Esophagus muscularis mucosa (tissue), 4 donors: Measurements from ENCODE around the gene AASDH. TPM values are rescaled to one million over a fixed set of nuclear protein-coding genes. Genes with fewer than 3 reads are reported as not detected.

Experiments used
- DNase-seq: peaks from one replicate; pipeline ENCODE4 v3.0.0-alpha.2; 2017; ENCODE audit errors: extremely low spot score
- H3K27ac ChIP-seq, 4 donors: fragments of 200-600 bp; sonication (generic); replicated peaks in 1 of 4; 1 replicate in 3 of 4; 2 replicates in 1 of 4; pipeline ENCODE4 v1.5.1; 2016 to 2019; ENCODE audit warnings: mild to moderate bottlenecking in 1 of 4
- H3K27me3 ChIP-seq, 4 donors: fragments of 200-600 bp; sonication (generic); one replicate each; pipeline versions ENCODE4 v1.5.1 to v1.6.0; 2016 to 2019
- H3K36me3 ChIP-seq, 4 donors: fragments of 200-600 bp; sonication (generic); one replicate each; pipeline ENCODE4 v1.5.1; 2016 to 2019
- H3K4me1 ChIP-seq, 4 donors: fragments of 200-600 bp; sonication (generic); one replicate each; pipeline ENCODE4 v1.5.1; 2016 to 2019
- H3K4me3 ChIP-seq, 4 donors: fragments of 200-600 bp; sonication (generic); 1 replicate in 2 of 4; 2 replicates in 2 of 4; pipeline ENCODE4 v1.5.1; 2016 to 2019; ENCODE audit warnings: mild to moderate bottlenecking in 4 of 4, moderate library complexity in 1 of 4
- H3K9me3 ChIP-seq, 4 donors: fragments of 200-600 bp; sonication (generic); 1 replicate in 3 of 4; 2 replicates in 1 of 4; pipeline ENCODE4 v1.5.1; 2016 to 2019
- CTCF ChIP-seq, 3 experiments: fragments of 200-600 bp in 2 of 3; fragments of 450-650 bp in 1 of 3; sonication (generic) in 2 of 3; IDR thresholded peaks; one replicate each; pipeline ENCODE4 v1.5.1; 2017 to 2019; ENCODE audit warnings: antibody characterized with exemption in 3 of 3, mild to moderate bottlenecking in 2 of 3, moderate library complexity in 1 of 3
- EP300 ChIP-seq: sonication (generic); formaldehyde crosslinking; IDR thresholded peaks from one replicate; pipeline ENCODE4 v1.6.1; 2017; ENCODE audit warnings: antibody characterized with exemption
- POLR2A ChIP-seq: fragments of 450-650 bp; IDR thresholded peaks from one replicate; pipeline ENCODE4 v1.6.1; 2017; ENCODE audit warnings: antibody characterized with exemption, moderate library complexity, mild to moderate bottlenecking, low read depth
- POLR2AphosphoS5 ChIP-seq, 2 donors: sonication (generic); formaldehyde crosslinking; IDR thresholded peaks; one replicate each; pipeline ENCODE4 v1.6.1; 2017; ENCODE audit warnings: antibody characterized with exemption in 2 of 2
- WGBS: methylation state at CpG from one replicate; pipeline ENCODE4 v1.1.5; 2018; 5-methylcytosine and 5-hydroxymethylcytosine counted together
- intact Hi-C: fragments of 100-400 bp; cut with DNase I; formaldehyde crosslinking; loops from one replicate; pipeline ENCODE4 v1.15.1; 2023
- total RNA-seq, 4 donors: library from RNA; depleted of rRNA; stranded (reverse); fragments of >200 nt; gene quantifications; one replicate each; pipeline versions ENCODE4 v1.1.0 to v1.2.1, GENCODE V29; 2016

Gene AASDH
- total RNA-seq, 4 donors from 2014 or later, result 5.2 to 9.3 (median 6.3) TPM

GRCh38 chr4:56317749-56318148, 69.5 kb downstream of the AASDH start:
- H3K36me3 ChIP-seq, result no peaks in the 10 kb centered on the region
- no peaks in the 10 kb centered on the region for H3K27me3 ChIP-seq
- H3K4me1 ChIP-seq, result no peaks in the 10 kb centered on the region
- TF ChIP-seq EP300 (no peak), POLR2A (no peak), CTCF (IDR thresholded peaks at IDR 0.05) (no peak), POLR2AphosphoS5 (IDR thresholded peaks at IDR 0.05) (no peak)
- intact Hi-C loops, result no loop called here
- H3K9me3 ChIP-seq, result no peaks in the 10 kb centered on the region
- DNase-seq, result no peak
- H3K4me3 ChIP-seq, result no peak overlapping the region
- H3K27ac ChIP-seq, result no peak overlapping the region

GRCh38 chr4:56316011-56316650, 71.2 kb downstream of the AASDH start:
- H3K27ac ChIP-seq, result no peak overlapping the region
- no peaks in the 10 kb centered on the region for H3K27me3 ChIP-seq
- TF ChIP-seq EP300, result no peak
- TF ChIP-seq CTCF (IDR thresholded peaks at IDR 0.05), result no peak
- no peak for TF ChIP-seq POLR2A
- no peak for TF ChIP-seq POLR2AphosphoS5 (IDR thresholded peaks at IDR 0.05)
- no peak overlapping the region for H3K4me3 ChIP-seq
- 95% methylated on average over 29 of the region's 29 CpGs for WGBS
- no peaks in the 10 kb centered on the region for H3K4me1 ChIP-seq
- no peaks in the 10 kb centered on the region for H3K9me3 ChIP-seq
- no peaks in the 10 kb centered on the region for H3K36me3 ChIP-seq
- peak; percentile 26 for DNase-seq
- intact Hi-C loops, result no loop called here

- no peaks in the 10 kb centered on the region for H3K27me3 ChIP-seq
- WGBS, result 95% methylated on average over 24 of the region's 24 CpGs
- no peaks in the 10 kb centered on the region for H3K9me3 ChIP-seq
- H3K4me1 ChIP-seq, result no peaks in the 10 kb centered on the region
- TF ChIP-seq EP300 (no peak), CTCF (IDR thresholded peaks at IDR 0.05) (no peak), POLR2AphosphoS5 (IDR thresholded peaks at IDR 0.05) (no peak), POLR2A (no peak)
- H3K36me3 ChIP-seq, result no peaks in the 10 kb centered on the region
- DNase-seq, result peak; percentile 60
- H3K27ac ChIP-seq, result no peak overlapping the region
- intact Hi-C loops, result no loop called here
- H3K4me3 ChIP-seq, result no peak overlapping the region
Measured at GRCh38 chr4:56315543-56315942, 71.7 kb downstream of the AASDH start.

GRCh38 chr4:56315041-56315440, 72.2 kb downstream of the AASDH start:
- 100% methylated on average over 15 of the region's 29 CpGs for WGBS
- intact Hi-C loops, result no loop called here
- H3K27me3 ChIP-seq, result no peaks in the 10 kb centered on the region
- H3K27ac ChIP-seq, result no peak overlapping the region
- H3K4me1 ChIP-seq, result no peaks in the 10 kb centered on the region
- H3K9me3 ChIP-seq, result no peaks in the 10 kb centered on the region
- no peak overlapping the region for H3K4me3 ChIP-seq
- DNase-seq, result no peak
- no peak for TF ChIP-seq POLR2AphosphoS5 (IDR thresholded peaks at IDR 0.05)
- no peak for TF ChIP-seq EP300
- TF ChIP-seq CTCF (IDR thresholded peaks at IDR 0.05), result no peak
- no peak for TF ChIP-seq POLR2A
- no peaks in the 10 kb centered on the region for H3K36me3 ChIP-seq
